Activated CD8-positive, alpha-beta memory T cell treated with anti-CD3 and anti-CD28 coated beads, Interleukin-2, amount 50 U/mL, for 1 hour (primary cell): Measurements from ENCODE around the gene GHDC.
"Not testable (repeated sequence)": the region's sequence is repeated elsewhere in the genome, so short reads cannot be mapped to it uniquely, and the experiment has no call there.

ENCODE experiments used
- DNase-seq: peaks from one replicate; pipeline ENCODE4 v3.0.0-alpha.2; 2020; ENCODE audit errors: extremely low read depth

The GHDC gene, protein sequence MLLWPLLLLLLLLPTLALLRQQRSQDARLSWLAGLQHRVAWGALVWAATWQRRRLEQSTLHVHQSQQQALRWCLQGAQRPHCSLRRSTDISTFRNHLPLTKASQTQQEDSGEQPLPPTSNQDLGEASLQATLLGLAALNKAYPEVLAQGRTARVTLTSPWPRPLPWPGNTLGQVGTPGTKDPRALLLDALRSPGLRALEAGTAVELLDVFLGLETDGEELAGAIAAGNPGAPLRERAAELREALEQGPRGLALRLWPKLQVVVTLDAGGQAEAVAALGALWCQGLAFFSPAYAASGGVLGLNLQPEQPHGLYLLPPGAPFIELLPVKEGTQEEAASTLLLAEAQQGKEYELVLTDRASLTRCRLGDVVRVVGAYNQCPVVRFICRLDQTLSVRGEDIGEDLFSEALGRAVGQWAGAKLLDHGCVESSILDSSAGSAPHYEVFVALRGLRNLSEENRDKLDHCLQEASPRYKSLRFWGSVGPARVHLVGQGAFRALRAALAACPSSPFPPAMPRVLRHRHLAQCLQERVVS

DNA sequence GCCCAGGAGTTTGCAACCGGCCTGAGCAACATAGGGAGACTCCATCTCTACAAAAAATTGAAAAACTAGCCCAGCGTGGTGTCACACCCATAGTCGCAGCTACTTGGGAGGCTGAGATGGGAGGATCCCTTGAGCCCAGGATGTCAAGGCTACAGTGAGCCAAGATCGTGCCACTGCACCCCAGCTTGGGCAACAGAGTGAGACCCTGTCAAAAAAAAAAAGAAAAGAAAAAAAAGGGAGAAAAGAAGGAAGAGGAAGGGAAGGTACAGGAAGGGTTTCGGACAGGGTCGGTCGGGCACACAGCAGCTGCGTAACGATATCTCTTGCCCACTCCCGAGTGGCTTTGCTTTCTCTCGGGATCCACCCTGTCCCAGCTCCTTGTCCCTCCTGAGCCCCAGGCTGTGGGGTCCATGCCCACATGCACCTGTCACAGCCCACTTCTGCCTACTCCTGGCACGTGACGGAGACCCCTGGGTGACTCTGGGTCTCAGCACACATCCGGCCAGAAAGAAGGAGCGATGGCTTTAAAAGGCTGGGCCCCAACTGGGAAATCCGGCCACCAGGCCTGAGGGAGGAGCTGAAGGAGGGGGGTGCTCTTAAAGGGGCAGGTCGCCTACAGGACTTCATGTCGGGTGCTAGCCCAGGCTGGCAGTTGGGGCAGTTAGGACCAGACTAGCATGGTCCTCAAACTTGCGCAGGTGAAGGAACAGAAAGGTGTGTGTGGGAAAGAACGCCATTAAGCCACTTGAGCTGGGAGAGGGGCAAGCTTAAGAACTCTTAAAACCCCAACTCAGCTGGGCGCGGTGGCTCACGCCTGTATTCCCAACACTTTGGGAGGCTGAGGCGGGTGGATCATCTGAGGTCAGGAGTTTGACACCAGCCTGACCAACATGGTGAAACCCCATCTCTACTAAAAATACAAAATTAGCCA, at the start of gene GHDC:
GHDC (minus strand) TSS at position 526 of the 931 bp plus-strand sequence. CDS start 913 bp downstream, outside the sequence.
- DNase-seq: peak; percentile 20

DNA sequence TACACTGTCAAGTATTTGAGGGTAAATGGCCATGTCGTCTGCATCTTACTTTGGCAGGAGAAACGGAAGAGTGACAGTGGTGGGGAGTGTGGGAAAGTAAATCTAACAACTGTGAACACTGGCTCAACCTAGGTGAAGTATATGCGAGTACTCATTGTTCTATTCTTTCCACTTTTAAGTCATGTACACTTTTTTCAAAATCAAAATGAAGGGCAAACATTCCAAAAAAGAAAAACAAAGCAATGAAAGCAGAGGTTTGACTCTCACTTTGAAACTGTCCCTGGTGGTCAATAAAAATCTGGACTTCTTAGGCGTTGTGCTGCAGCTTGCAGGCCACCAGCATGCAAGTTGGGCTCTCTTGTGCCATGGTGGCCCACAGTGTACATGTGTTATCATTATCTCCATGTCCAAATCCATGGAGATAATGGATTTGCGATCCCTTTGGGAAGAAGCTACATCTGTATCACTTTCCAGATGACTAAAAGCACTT, 49.2 kb upstream of the GHDC start:
- DNase-seq: no peak

DNA sequence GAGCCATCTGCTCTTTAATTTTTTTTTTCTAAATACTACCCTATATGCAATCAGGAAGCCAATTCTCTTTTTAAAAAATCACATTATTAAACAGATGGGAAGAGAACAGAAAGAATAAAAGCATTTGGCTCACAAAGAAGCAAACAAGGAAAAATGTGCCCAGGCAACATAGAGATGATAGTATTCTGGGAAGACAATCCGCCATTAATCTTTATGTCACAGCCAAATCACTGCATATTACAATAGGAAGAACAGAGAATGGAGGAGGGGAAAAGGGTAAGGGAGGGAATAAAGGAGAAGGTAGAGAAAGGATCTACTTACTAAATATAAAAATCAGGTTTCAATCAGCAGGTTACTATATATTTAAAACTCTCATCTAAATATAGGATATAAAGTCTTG, 47.6 kb upstream of the GHDC start:
- no peak for DNase-seq

DNA sequence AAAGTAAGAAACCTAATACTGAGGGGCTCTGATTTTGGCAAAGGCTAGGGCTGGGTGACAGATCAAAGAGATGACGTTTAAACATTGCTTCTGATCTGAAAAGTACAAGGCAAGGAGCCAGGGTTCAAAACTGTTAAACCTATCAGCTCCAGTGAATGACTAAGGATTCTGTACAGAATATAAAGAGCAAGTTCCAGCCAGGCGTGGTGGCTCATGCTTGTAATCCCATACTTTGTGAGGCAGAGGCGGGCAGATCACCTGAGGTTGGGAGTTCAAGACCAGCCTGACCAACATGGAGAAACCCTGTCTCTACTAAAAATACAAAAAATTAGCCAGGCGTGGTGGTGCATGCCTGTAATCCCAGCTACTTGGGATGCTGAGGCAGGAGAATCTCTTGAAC, 46.6 kb upstream of the GHDC start:
- DNase-seq: not testable (repeated sequence)

DNA sequence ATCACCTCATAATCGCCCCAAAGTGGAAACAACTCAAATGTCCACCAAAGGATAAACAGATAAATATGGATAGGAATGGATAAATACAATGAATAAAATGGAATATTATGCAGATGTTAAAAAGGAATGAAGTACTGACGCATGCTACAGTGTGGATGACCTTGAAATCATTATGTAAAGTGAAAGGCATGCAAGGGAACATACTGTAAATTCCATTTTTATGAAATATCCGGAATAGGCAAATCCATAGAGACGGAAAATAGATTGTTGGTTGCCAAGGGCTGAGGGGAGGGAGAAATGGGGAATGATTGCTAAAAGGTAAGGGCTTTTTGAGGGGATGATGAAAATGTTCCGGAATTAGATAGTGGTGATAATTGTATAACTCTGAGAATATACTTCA, 45.9 kb upstream of the GHDC start:
- no peak for DNase-seq

DNA sequence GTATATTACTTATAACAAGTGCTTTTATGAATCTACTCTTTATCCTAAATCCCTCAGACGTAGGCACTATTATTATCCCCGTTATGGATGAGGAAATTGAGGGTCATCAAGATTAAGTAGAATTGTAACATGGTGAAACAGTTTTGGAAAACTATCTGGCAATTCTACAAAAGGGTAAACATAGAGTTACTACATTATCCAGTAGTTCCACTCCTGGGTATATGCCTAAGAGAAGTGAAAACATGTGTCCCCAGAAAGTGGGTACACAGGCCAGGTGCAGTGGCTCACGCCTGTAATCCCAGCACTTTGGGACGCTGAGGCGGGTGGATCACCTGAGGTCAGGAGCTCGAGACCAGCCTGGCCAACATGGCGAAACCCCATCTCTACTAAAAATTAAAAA, 45.3 kb upstream of the GHDC start:
- DNase-seq: not testable (repeated sequence)

DNA sequence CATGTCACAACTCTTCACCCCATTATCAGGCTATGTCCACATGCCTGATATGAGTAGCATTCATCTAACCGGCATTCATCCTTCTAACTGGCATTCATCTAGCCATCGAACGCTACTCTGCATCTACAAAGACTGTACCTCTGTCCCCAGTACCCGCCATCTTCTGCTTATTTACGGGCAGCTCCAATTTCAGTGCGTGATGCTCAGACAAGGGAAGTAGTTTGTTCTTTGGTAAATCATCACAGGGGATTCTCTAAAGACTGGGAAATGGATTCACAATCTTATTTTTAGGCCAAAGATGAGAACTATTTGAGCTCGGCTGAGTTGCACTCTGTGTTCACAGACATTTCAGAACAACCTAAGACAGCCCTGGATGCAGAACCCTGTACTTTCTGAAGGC, 42.5 kb upstream of the GHDC start:
- no peak for DNase-seq

DNA sequence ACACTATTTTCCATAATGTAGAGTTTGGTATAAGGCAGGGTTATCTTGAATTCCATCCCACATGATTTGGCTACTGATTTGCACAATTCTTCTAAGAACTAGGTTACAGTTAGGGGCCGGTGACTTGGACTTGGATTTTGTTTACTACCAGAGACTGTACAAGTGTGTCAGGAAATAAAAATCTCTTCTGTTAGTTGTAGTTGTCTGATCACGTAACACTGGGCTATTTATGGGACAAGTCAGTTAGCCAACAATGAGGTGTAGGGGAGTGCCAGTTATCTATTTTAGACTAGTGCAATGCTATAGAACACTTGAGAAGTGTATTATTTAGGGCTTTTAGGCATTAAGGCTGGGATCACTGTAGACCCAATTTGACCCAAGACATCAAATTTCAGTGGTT, 39.7 kb upstream of the GHDC start:
- DNase-seq: no peak

DNA sequence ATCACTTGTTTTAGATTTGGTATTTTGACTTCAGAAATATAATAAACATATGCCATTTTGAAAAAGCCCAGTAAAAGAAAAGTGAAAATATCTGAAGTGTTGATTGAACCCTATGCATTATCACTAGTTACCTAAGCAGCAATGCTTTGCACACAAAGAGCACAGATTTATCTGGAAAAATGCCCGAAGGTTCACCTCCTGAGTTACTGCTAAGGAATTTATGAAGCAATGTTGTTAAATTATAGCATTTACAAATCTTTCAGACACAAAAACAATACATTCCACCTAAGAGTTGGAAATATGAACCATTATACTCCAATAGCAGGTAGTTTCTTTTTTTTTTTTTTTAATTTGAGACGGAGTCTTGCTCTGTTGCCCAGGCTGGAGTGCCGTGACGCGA, 38.9 kb upstream of the GHDC start:
- DNase-seq: no peak

DNA sequence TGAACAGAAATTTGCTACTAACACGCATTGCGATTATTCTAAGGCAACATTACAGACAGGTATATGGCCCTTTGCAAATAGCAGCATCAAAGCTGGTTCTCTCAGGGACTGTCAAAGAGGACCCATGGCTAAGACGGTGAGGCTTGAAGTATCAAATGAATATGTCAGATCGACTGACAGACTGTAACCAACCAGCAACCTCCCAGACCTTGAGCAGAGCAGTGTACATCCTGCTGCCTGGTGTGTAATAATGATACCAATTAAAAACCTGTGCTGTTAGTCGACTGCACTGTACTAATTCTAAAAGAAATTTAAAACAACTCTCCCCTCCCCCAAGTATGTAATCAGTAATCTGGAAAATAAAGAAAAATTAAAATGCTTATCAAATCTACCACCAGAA, 35.9 kb upstream of the GHDC start:
- no peak for DNase-seq

DNA sequence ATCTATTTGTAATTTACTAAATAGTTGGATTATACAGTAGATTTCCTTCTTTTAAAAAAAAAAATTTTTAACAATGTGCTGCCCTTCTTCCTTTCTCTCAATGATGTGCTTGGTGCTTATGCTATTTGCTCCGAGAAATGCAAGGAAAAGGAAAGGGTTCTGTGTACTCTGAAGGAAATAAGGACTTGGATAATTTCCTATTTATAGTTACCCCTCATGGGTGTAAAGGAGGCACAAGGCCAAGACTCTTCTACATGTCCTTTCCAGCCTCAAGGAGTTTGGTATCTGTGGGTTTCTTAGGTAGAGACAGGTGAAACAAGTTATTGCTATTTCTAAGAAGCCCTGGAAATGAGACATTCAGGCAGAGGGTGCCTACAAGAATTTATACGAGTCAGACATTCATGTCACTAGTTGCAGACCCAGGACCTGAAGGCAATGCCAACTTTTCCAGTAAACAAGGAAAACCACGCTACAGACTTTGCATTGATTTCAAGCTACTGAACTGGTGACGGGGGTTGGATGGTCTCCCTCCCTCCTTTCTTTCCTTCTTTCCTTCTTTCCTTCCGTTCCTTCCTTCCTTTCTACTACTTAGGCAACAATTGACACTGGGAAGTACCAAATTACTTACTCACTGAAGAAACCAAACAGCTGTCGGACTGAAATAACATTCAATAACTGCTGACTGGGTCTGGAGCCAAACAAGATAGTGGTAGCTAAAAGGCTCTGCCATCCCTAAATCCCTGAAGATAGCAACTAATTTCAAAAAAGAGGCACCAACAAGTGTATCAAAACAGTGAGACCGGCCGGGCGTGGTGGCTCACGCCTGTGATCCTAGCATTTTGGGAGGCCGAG, 33.8 kb upstream of the GHDC start:
- DNase-seq: no peak

DNA sequence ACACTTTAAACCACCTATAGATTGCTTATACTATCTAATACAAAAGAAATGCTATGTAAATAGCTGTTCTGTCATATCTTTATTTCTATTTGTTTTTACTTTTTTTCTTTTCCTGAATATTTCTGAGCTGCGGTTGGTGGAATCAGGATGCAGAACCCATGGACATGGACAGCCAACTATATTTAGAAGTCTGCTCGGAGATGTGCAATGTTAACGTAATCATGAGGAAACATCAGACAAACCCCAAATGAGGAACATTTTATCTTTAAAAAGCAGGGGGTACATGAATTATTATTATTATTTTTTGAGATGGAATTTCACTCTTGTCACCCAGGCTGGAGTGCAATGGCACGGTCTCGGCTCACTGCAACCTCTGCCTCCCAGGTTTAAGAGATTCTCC, 31.4 kb upstream of the GHDC start:
- DNase-seq: no peak

DNA sequence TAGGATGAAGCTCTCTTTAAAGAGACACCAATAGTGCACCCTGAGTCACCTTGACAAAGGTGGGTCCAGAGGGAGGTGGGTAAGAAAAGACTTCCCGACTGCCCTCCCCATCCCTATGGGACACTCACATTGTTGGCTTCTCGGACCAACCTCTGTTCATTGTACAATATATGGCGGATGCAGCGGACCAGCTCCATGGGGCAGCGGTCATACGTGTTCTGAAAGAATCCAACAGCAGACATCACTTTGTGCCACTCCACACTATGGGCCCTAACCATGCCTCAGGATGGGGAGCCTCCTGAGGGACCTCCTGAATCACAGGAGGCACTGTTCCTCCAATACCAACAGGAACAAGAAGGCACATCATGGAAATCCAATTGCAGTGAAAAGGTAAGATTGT, 30.4 kb upstream of the GHDC start:
- DNase-seq: no peak

DNA sequence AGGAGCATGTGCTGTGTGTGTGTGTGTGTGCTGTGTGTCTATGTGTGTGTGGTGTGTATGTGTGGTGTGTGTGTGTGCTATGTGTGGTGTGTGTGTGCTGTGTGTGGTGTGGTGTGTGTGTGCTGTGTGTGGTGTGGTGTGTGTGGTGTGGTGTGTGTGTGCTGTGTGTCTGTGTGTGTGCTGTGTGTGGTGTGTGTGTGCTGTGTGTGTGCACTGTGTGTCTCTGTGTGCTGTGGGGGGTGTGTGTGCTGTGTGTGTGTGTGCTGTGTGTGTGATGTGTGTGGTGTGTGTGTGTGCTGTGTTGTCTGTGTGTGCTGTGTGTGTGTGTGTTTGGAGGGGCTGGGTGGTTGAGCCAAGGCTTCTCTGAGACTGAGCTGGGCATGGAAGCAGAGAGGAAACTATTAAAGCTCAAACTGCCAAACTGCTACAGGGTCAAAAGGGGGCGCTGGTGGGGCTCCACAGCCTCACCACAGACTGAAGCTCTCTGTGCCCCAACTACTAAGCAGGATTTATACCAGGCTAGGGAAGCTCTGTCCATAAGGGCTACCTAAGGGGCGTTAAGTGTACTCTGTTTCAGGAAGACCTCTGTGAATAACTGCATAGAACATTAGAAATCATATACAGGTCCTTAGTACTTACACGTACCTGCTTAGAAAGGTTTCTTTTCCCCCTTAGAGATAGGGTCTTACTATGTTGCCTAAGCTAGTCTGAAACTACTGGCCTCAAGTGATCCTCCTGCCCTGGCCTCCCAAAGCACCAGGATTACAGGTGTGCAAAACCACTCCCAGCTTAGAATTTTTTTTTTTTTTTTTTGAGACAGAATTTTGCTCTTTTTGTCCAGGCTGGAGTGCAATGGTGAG, 27.8 kb upstream of the GHDC start:
- DNase-seq: peak; percentile 30

DNA sequence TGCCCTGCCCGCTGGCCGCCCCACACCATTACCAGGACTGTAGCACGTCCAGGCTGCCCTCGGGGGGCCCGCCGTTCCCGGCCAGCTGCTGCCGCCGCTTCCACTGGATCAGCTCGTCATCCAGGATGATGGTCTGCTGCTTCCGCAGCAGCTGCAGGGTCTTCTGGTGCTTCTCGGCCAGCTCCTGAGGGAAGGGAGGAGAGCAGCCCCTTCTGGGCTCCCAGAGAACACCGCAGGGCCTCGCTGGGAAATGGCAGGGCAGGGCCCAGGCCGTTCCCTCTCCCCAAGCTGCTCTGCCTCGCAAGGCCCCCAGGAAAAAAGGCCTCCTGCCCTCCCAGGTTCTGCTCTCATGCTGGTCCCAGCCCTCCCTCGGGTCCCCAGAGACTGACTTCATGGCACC, 25.0 kb upstream of the GHDC start:
- not testable (repeated sequence) for DNase-seq

DNA sequence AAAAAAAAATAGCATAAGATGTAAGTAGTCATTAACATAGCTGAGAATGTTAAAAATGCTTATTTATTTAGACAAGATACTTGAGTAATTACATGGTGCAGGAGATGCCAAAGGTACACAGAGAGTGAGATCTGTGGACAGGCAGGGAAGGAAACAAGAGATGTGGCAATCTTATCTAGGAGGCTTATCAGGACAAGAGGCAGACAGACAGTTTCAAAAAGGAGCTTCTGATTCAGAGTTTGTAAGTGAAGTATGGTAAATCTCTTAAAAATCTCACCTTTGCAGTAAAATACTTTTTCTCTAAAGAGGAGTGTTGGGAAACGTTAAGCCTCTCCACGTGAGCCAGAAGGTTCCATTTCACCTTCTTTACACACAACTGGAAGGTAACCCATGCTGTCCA, 19.9 kb upstream of the GHDC start:
- no peak for DNase-seq

DNA sequence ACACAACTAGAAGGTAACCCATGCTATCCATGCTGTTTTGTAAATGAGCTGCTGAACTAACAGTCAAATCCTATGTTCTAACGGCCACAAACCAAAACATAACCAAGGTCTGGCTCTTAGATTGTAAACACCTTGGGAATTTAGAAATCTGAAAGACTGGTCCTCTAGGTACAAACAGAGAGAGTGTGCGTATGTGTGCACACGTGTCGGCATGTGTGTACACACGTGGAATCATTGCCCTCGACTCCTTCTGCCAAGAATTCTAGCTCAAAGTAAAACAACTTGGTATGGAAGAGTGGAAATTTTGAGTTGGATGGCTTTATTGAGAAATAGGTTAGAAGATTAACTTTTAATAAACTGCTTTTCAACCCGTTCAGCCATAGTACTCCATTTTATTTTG, 18.1 kb upstream of the GHDC start:
- no peak for DNase-seq

DNA sequence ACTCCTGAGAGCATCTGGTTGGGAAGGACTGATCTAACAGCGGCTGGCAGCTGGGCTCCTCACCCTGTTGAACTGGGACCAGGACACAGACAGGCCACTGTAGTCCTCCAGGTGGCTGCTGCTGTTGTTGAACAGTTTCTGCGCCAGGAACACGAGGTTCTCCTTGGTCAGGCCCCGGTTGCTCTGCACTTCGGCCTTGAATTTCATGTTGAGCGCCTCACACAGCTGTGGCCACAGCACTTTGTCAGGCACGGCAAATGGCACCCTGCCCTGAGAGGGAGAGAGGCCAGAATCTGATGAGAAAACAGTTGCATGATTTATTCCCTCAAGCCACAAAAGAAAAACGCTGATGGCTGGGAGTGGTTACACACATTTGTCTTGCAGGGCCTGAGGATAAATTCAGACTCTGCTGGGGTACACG, 17.6 kb upstream of the GHDC start:
- not testable (repeated sequence) for DNase-seq

DNA sequence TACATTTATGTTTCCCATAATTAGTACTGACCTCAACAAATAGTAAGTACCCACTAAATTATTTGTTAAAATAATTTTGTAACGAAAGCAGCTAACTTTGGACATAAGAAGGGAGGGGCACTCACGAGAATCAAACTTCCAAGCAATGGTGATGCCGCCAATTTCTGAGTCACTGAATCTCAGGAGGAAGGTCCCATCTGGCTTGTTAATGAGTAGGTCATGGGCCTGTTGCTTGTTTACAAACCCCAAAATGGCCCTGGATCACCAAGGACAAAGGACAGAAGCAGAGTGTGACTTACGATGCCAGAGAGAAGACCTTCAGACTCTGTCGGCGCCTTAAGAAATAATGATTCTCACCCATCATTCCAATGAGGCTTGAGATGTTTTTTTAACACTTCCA, 15.8 kb upstream of the GHDC start:
- no peak for DNase-seq

DNA sequence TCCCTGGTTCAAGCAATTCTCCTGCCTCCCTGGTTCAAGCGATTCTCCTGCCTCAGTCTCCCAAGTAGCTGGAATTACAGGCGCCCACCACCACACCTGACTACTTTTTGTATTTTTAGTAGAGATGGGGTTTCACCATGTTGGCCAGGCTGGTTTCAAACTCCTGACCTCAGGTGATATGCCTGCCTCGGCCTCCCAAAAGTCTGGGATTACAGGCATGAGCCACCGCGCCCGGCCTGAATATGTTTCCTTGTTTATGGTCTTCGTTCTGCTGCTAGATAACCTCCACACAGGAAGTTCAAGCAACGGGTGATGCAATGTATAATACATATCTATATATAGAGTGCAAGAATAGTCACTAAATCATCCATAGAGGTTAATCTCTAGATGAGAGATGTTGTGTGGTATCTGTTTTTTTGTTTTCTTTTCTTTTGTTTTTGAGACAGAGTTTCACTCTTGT, 11.9 kb upstream of the GHDC start:
- not testable (repeated sequence) for DNase-seq
